Neural cell (in vitro differentiated cells): Measurements from ENCODE around the gene TRNAU1AP. TPM values are rescaled to one million over a fixed set of nuclear protein-coding genes. Genes with fewer than 3 reads are reported as not detected.

Source experiments
- H2AFZ ChIP-seq: fragments of 200-600, 300-800 bp; sonication (generic), shearing (Covaris generic); 2 replicates; pipeline ENCODE4 v1.6.0; 2014; ENCODE audit warnings: low read depth, mild to moderate bottlenecking, antibody characterized with exemption, low read length, moderate library complexity
- H3F3A ChIP-seq: fragments of 200-600 bp; shearing (Covaris generic); 2 replicates; pipeline ENCODE4 v1.6.1; 2016; ENCODE audit warnings: mild to moderate bottlenecking, moderate library complexity, mixed read lengths, antibody characterized with exemption, low read length; ENCODE audit not compliant: insufficient read depth, poor library complexity, severe bottlenecking
- H3K27ac ChIP-seq: fragments of 200-600, 300-800 bp; sonication (generic), shearing (Covaris generic); 2 replicates; pipeline ENCODE4 v1.5.1; 2014; ENCODE audit warnings: mild to moderate bottlenecking, low read length, moderate library complexity
- H3K27me3 ChIP-seq: fragments of 300-800, 200-600 bp; sonication (generic), shearing (Covaris generic); 2 replicates; pipeline ENCODE4 v1.6.0; 2014; ENCODE audit warnings: mild to moderate bottlenecking, low read depth, low read length, moderate library complexity; ENCODE audit not compliant: insufficient read depth
- H3K36me3 ChIP-seq: fragments of 300-800, 200-600 bp; sonication (generic), shearing (Covaris generic); 2 replicates; pipeline ENCODE4 v1.5.1; 2014; ENCODE audit warnings: mild to moderate bottlenecking, antibody characterized with exemption, low read length, moderate library complexity; ENCODE audit not compliant: insufficient read depth
- H3K4me2 ChIP-seq: fragments of 300-800, 200-600 bp; sonication (generic), shearing (Covaris generic); 2 replicates; pipeline ENCODE4 v1.6.0; 2014; ENCODE audit warnings: mild to moderate bottlenecking, low read length
- H3K4me3 ChIP-seq: fragments of 300-800, 200-600 bp; sonication (generic), shearing (Covaris generic); 2 replicates; pipeline ENCODE4 v1.5.1; 2014; ENCODE audit warnings: mild to moderate bottlenecking, low read length, moderate library complexity
- H3K79me2 ChIP-seq: fragments of 200-600 bp; shearing (Covaris generic); replicated peaks from 2 replicates; pipeline ENCODE4 v1.6.0; 2014; ENCODE audit warnings: mild to moderate bottlenecking, low read length, moderate library complexity; ENCODE audit not compliant: insufficient read depth
- H3K9ac ChIP-seq: fragments of 300-800, 200-600 bp; sonication (generic), shearing (Covaris generic); 2 replicates; pipeline ENCODE4 v1.6.1; 2016; ENCODE audit warnings: mild to moderate bottlenecking, low read length, mixed read lengths
- H3K9me2 ChIP-seq: fragments of 200-600 bp; shearing (Covaris generic); 2 replicates; pipeline ENCODE4 v1.6.1; 2016; ENCODE audit warnings: mild to moderate bottlenecking, low read length, mixed read lengths; ENCODE audit not compliant: insufficient read depth
- H3K9me3 ChIP-seq: fragments of 200-600, 300-800 bp; sonication (generic), shearing (Covaris generic); 2 replicates; pipeline ENCODE4 v1.6.1; 2016; ENCODE audit warnings: mild to moderate bottlenecking, mixed run types, low read length, moderate library complexity, mixed read lengths
- H4K20me1 ChIP-seq: fragments of 200-600 bp; shearing (Covaris generic); 2 replicates; pipeline ENCODE4 v1.6.1; 2016; ENCODE audit warnings: mild to moderate bottlenecking, mixed run types; ENCODE audit not compliant: insufficient read depth
- EP300 ChIP-seq: fragments of 450-650 bp; conservative IDR thresholded peaks from 2 replicates; pipeline ENCODE4 v1.6.1; 2014; ENCODE audit warnings: antibody characterized with exemption, mild to moderate bottlenecking, moderate library complexity; ENCODE audit not compliant: poor library complexity, severe bottlenecking
- EZH2 ChIP-seq: fragments of 200-600, 300-800 bp; shearing (Covaris generic), sonication (generic); IDR thresholded peaks from 2 replicates; pipeline ENCODE4 v1.6.1; 2014; ENCODE audit warnings: antibody characterized with exemption, low read length, borderline replicate concordance, mild to moderate bottlenecking; ENCODE audit not compliant: insufficient read depth, poor library complexity, severe bottlenecking
- MXI1 ChIP-seq: fragments of 450-650 bp; conservative IDR thresholded peaks from 2 replicates; pipeline ENCODE4 v1.6.1; 2014; ENCODE audit warnings: antibody characterized with exemption, mild to moderate bottlenecking; ENCODE audit not compliant: poor library complexity, severe bottlenecking
- POLR2AphosphoS5 ChIP-seq: IDR thresholded peaks from 2 replicates; pipeline ENCODE4 v1.6.1; 2012
- RAD21 ChIP-seq: fragments of 450-650 bp; conservative IDR thresholded peaks from 2 replicates; pipeline ENCODE4 v1.6.1; 2014; ENCODE audit warnings: antibody characterized with exemption, mild to moderate bottlenecking, moderate library complexity
- SMC3 ChIP-seq: fragments of 450-650 bp; conservative IDR thresholded peaks from 2 replicates; pipeline ENCODE4 v1.6.1; 2014; ENCODE audit warnings: antibody characterized with exemption, mild to moderate bottlenecking, moderate library complexity; ENCODE audit not compliant: poor library complexity
- TAF1 ChIP-seq: IDR thresholded peaks from 2 replicates; pipeline ENCODE4 v1.6.1; 2012; ENCODE audit warnings: low read depth
- polyA plus RNA-seq: library from polyadenylated mRNA; depleted of rRNA; stranded (reverse); fragments of >200 nt; gene quantifications from 2 replicates; pipeline ENCODE4 v1.2.3, GENCODE V29; 2014
- TF ChIP-seq, protein P1 (sequence below): IDR thresholded peaks from 2 replicates; pipeline ENCODE4 v1.6.1; 2012; ENCODE audit warnings: borderline replicate concordance
- TF ChIP-seq, protein P2 (sequence below): fragments of 450-650 bp; IDR thresholded peaks from 2 replicates; pipeline ENCODE4 v1.5.1; 2014; ENCODE audit warnings: antibody characterized with exemption, mild to moderate bottlenecking, moderate library complexity; ENCODE audit not compliant: poor library complexity, severe bottlenecking

The TRNAU1AP gene
- polyA plus RNA-seq, 1 donor from 2014 or later, result 91.6 TPM

DNA sequence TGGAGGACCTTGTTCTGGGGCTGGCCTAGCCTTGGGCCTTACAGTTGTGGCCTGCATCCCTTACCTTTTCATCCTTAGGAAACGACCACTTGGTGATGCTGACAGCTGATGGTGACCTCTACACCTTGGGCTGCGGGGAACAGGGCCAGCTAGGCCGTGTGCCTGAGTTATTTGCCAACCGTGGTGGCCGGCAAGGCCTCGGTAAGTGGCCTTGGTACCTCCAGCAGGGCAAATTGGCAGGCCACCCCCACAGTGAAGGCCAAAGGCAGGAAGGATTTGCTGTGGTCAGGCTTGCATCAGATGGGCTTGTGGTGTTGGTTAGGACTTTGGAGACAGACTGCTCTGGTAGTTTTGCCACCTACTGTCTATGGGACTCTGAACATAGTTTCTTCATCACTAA is 17.7 kb upstream of the TRNAU1AP start:
- no peak overlapping the region for H3K4me3 ChIP-seq
- no peaks in the 10 kb centered on the region for H4K20me1 ChIP-seq
- H3F3A ChIP-seq, result no peaks in the 10 kb centered on the region
- H3K27ac ChIP-seq, result no peak overlapping the region
- no peaks in the 10 kb centered on the region for H3K79me2 ChIP-seq
- no peaks in the 10 kb centered on the region for H3K27me3 ChIP-seq
- no peak for TF ChIP-seq MXI1
- TF ChIP-seq, protein P1, sequence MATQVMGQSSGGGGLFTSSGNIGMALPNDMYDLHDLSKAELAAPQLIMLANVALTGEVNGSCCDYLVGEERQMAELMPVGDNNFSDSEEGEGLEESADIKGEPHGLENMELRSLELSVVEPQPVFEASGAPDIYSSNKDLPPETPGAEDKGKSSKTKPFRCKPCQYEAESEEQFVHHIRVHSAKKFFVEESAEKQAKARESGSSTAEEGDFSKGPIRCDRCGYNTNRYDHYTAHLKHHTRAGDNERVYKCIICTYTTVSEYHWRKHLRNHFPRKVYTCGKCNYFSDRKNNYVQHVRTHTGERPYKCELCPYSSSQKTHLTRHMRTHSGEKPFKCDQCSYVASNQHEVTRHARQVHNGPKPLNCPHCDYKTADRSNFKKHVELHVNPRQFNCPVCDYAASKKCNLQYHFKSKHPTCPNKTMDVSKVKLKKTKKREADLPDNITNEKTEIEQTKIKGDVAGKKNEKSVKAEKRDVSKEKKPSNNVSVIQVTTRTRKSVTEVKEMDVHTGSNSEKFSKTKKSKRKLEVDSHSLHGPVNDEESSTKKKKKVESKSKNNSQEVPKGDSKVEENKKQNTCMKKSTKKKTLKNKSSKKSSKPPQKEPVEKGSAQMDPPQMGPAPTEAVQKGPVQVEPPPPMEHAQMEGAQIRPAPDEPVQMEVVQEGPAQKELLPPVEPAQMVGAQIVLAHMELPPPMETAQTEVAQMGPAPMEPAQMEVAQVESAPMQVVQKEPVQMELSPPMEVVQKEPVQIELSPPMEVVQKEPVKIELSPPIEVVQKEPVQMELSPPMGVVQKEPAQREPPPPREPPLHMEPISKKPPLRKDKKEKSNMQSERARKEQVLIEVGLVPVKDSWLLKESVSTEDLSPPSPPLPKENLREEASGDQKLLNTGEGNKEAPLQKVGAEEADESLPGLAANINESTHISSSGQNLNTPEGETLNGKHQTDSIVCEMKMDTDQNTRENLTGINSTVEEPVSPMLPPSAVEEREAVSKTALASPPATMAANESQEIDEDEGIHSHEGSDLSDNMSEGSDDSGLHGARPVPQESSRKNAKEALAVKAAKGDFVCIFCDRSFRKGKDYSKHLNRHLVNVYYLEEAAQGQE, result no peak
- no peak for TF ChIP-seq RAD21
- TF ChIP-seq POLR2AphosphoS5, result no peak
- no peak for TF ChIP-seq SMC3
- no peak for TF ChIP-seq EP300
- TF ChIP-seq TAF1, result no peak
- TF ChIP-seq, protein P2, sequence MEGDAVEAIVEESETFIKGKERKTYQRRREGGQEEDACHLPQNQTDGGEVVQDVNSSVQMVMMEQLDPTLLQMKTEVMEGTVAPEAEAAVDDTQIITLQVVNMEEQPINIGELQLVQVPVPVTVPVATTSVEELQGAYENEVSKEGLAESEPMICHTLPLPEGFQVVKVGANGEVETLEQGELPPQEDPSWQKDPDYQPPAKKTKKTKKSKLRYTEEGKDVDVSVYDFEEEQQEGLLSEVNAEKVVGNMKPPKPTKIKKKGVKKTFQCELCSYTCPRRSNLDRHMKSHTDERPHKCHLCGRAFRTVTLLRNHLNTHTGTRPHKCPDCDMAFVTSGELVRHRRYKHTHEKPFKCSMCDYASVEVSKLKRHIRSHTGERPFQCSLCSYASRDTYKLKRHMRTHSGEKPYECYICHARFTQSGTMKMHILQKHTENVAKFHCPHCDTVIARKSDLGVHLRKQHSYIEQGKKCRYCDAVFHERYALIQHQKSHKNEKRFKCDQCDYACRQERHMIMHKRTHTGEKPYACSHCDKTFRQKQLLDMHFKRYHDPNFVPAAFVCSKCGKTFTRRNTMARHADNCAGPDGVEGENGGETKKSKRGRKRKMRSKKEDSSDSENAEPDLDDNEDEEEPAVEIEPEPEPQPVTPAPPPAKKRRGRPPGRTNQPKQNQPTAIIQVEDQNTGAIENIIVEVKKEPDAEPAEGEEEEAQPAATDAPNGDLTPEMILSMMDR, result no peak
- TF ChIP-seq EZH2, result no peak
- H3K9me3 ChIP-seq, result no peaks in the 10 kb centered on the region
- H3K36me3 ChIP-seq, result peaks cover 6% of the 10 kb centered on the region
- no peak overlapping the region for H3K4me2 ChIP-seq
- H2AFZ ChIP-seq, result no peak overlapping the region
- no peaks in the 10 kb centered on the region for H3K9me2 ChIP-seq
- no peak overlapping the region for H3K9ac ChIP-seq

DNA sequence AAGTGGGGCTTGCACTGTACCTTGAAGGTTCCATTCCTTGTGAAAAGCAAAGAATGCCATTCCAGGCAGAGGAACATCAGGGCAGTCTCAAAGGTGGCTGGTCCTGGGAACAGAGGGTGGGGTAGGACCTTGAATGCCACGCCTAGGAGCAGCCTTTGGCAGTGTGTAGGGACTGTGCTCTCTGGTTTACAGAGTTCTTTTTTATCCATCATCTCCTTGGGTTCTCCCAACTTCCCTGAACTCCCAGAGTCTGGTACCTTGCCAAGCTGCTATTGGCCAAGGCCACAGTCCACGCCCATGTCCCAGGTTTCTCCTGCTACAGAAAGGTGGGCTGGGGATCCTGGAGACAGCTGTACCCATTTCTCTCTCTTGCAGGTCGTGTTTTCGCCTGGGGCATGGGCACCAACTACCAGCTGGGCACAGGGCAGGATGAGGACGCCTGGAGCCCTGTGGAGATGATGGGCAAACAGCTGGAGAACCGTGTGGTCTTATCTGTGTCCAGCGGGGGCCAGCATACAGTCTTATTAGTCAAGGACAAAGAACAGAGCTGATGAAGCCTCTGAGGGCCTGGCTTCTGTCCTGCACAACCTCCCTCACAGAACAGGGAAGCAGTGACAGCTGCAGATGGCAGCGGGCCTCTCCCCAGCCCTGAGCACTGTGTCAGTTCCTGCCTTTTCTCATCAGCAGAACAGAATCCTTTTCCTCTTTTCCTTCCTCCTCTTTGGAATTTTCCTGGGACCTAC is 15.3 kb upstream of the TRNAU1AP start:
- H3K9me3 ChIP-seq, result no peaks in the 10 kb centered on the region
- H3K9ac ChIP-seq, result no peak overlapping the region
- no peaks in the 10 kb centered on the region for H3K79me2 ChIP-seq
- no peaks in the 10 kb centered on the region for H3K9me2 ChIP-seq
- peaks cover 6% of the 10 kb centered on the region for H3K36me3 ChIP-seq
- H3K27ac ChIP-seq, result no peak overlapping the region
- H3F3A ChIP-seq, result no peaks in the 10 kb centered on the region
- no peaks in the 10 kb centered on the region for H3K27me3 ChIP-seq
- no peak overlapping the region for H3K4me2 ChIP-seq
- no peak overlapping the region for H2AFZ ChIP-seq
- no peak overlapping the region for H3K4me3 ChIP-seq
- TF ChIP-seq POLR2AphosphoS5, result no peak
- H4K20me1 ChIP-seq, result no peaks in the 10 kb centered on the region
